Measurements from ENCODE around the gene C22orf39. TPM values are rescaled to one million over a fixed set of nuclear protein-coding genes. Genes with fewer than 3 reads are reported as not detected.

C22orf39 gene
- total and polyA plus RNA-seq, 2 donors (not counting 1 experiment from before 2014, with no cell fraction given), result 15.9 to 16.2 TPM

- DNase-seq (ENCODE audit: low read depth in 2 of 2), result no peak
- H3K4me1 ChIP-seq (ENCODE audit: control insufficient read depth, extremely low read depth, insufficient read depth, low read length), result peaks cover 3% of the 10 kb centered on the region
- no peak overlapping the region for H3K4me3 ChIP-seq (replicated peaks in 1 of 4; ENCODE audit: control extremely low read depth in 1 of 4, insufficient read depth in 1 of 4, low read depth in 3 of 4, low read length in 4 of 4)
- H3K27me3 ChIP-seq (ENCODE audit: control insufficient read depth, insufficient read depth, low read length), result no peaks in the 10 kb centered on the region
- no peaks in the 10 kb centered on the region for H3K79me2 ChIP-seq (ENCODE audit: control insufficient read depth, insufficient read depth, low read length)
- H4K20me1 ChIP-seq (ENCODE audit: control insufficient read depth, extremely low read depth, insufficient read depth, low read length), result no peaks in the 10 kb centered on the region
- TF ChIP-seq CTCF (conservative IDR thresholded peaks at IDR 0.05 in 1 of 2, IDR thresholded peaks at IDR 0.05 in 1 of 2; ENCODE audit: low read depth in 1 of 2, low read length in 2 of 2) (no peak), EZH2 (IDR thresholded peaks at IDR 0.05; ENCODE audit: low read length, missing control alignments) (no peak)
- H3K9ac ChIP-seq (ENCODE audit: insufficient read depth, low read length), result no peak overlapping the region
- H3K27ac ChIP-seq (ENCODE audit: insufficient read depth, low read length), result no peak overlapping the region
- no peaks in the 10 kb centered on the region for H3K9me3 ChIP-seq (ENCODE audit: control insufficient read depth, insufficient read depth, low read depth, low read length)
- no peak overlapping the region for H3K4me2 ChIP-seq (ENCODE audit: extremely low read depth, insufficient read depth, low read length)
- peaks cover 22% of the 10 kb centered on the region for H3K36me3 ChIP-seq (ENCODE audit: control insufficient read depth, insufficient read depth, low read length)
- no peak overlapping the region for H2AFZ ChIP-seq (ENCODE audit: low read length)
These were observed 6.2 kb upstream of the C22orf39 start for GRCh38 chr22:19453718-19454117.

GRCh38 chr22:19451570-19451969 lies 4.1 kb upstream of the C22orf39 start:
- no peak for DNase-seq (ENCODE audit: low read depth in 2 of 2)
- Histone ChIP-seq H3K4me2 (ENCODE audit: extremely low read depth, insufficient read depth, low read length) (no peak overlapping the region), H3K4me1 (ENCODE audit: control insufficient read depth, extremely low read depth, insufficient read depth, low read length) (peaks cover 5% of the 10 kb centered on the region), H3K27ac (ENCODE audit: insufficient read depth, low read length) (no peak overlapping the region), H2AFZ (ENCODE audit: low read length) (no peak overlapping the region), H3K9me3 (ENCODE audit: control insufficient read depth, insufficient read depth, low read depth, low read length) (no peaks in the 10 kb centered on the region), H4K20me1 (ENCODE audit: control insufficient read depth, extremely low read depth, insufficient read depth, low read length) (no peaks in the 10 kb centered on the region), H3K4me3 (replicated peaks in 1 of 4; ENCODE audit: control extremely low read depth in 1 of 4, insufficient read depth in 1 of 4, low read depth in 3 of 4, low read length in 4 of 4) (no peak overlapping the region), H3K9ac (ENCODE audit: insufficient read depth, low read length) (no peak overlapping the region), H3K79me2 (ENCODE audit: control insufficient read depth, insufficient read depth, low read length) (peaks cover 5% of the 10 kb centered on the region), H3K27me3 (ENCODE audit: control insufficient read depth, insufficient read depth, low read length) (no peaks in the 10 kb centered on the region), H3K36me3 (ENCODE audit: control insufficient read depth, insufficient read depth, low read length) (peaks cover 16% of the 10 kb centered on the region)
- no peak for TF ChIP-seq EZH2 (IDR thresholded peaks at IDR 0.05; ENCODE audit: low read length, missing control alignments)
- TF ChIP-seq CTCF (conservative IDR thresholded peaks at IDR 0.05 in 1 of 2, IDR thresholded peaks at IDR 0.05 in 1 of 2; ENCODE audit: low read depth in 1 of 2, low read length in 2 of 2), result no peak

GRCh38 chr22:19450363-19451175 lies 3.1 kb upstream of the C22orf39 start:
- H3K9ac ChIP-seq (ENCODE audit: insufficient read depth, low read length), result no peak overlapping the region
- H3K79me2 ChIP-seq (ENCODE audit: control insufficient read depth, insufficient read depth, low read length), result peaks cover 11% of the 10 kb centered on the region
- peaks cover 11% of the 10 kb centered on the region for H3K36me3 ChIP-seq (ENCODE audit: control insufficient read depth, insufficient read depth, low read length)
- H3K27ac ChIP-seq (ENCODE audit: insufficient read depth, low read length), result no peak overlapping the region
- no peaks in the 10 kb centered on the region for H3K27me3 ChIP-seq (ENCODE audit: control insufficient read depth, insufficient read depth, low read length)
- no peak for DNase-seq (ENCODE audit: low read depth in 2 of 2)
- H3K4me3 ChIP-seq (replicated peaks in 1 of 4; ENCODE audit: control extremely low read depth in 1 of 4, insufficient read depth in 1 of 4, low read depth in 3 of 4, low read length in 4 of 4), result no peak overlapping the region
- TF ChIP-seq EZH2 (IDR thresholded peaks at IDR 0.05; ENCODE audit: low read length, missing control alignments) (no peak), CTCF (conservative IDR thresholded peaks at IDR 0.05 in 1 of 2, IDR thresholded peaks at IDR 0.05 in 1 of 2; ENCODE audit: low read depth in 1 of 2, low read length in 2 of 2) (no peak)
- no peak overlapping the region for H2AFZ ChIP-seq (ENCODE audit: low read length)
- peaks cover 2% of the 10 kb centered on the region for H3K4me1 ChIP-seq (ENCODE audit: control insufficient read depth, extremely low read depth, insufficient read depth, low read length)
- no peaks in the 10 kb centered on the region for H3K9me3 ChIP-seq (ENCODE audit: control insufficient read depth, insufficient read depth, low read depth, low read length)
- no peaks in the 10 kb centered on the region for H4K20me1 ChIP-seq (ENCODE audit: control insufficient read depth, extremely low read depth, insufficient read depth, low read length)
- no peak overlapping the region for H3K4me2 ChIP-seq (ENCODE audit: extremely low read depth, insufficient read depth, low read length)
